Measurements from ENCODE around the gene KIF13A.
"Not testable (repeated sequence)": the region's sequence is repeated elsewhere in the genome, so short reads cannot be mapped to it uniquely, and the experiment has no call there.

KIF13A gene

DNA sequence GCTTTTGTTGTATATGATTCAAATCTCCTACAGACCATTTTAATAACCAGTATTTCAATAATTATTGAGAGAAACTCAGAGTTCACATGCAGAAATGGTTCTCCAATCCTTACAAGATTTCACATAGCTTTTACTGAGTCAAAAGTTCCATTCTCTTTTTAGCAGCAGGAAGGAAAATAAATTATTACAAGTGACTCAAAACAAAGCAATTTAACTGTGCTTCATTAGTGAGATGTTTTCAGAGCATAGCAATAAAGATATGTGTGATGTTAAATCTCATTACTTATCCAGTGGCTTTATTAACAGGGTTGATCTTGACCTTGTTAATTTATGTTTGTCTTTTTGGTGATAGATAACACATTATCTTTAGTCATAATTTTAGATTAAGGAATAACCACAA lies 22.0 kb downstream of the KIF13A start:
- Histone ChIP-seq H3K27me3 (ENCODE audit: control insufficient read depth, insufficient read depth, low read length) (no peaks in the 10 kb centered on the region), H3K9ac (ENCODE audit: low read length) (no peak overlapping the region), H3K4me1 (ENCODE audit: control insufficient read depth, low read depth, low read length) (no peaks in the 10 kb centered on the region), H3K4me3 (ENCODE audit: low read length) (no peak overlapping the region), H3K9me3 (ENCODE audit: control insufficient read depth, low read depth, low read length) (no peaks in the 10 kb centered on the region), H3K36me3 (ENCODE audit: control insufficient read depth, low read depth, low read length) (no peaks in the 10 kb centered on the region), H3K27ac (ENCODE audit: low read length) (no peak overlapping the region)

DNA sequence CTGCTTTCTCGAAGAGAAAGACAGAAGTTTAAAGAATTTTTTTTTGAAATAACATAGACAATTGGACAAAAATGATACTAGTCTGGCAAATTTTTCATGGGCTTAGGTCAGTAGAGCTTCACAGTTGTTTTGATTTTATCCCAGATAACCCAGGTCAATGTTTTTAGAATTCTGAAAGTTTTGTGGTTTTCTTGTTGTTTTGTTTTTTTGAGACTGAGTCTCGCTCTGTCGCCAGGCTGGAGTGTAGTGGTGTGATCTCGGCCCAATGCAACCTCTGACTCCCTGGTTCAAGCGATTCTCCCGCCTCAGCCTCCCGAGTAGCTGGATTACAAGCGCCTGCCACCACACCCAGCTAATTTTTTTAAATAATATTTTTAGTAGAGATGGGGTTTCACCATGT lies 22.8 kb downstream of the KIF13A start:
- Histone ChIP-seq H3K27ac (ENCODE audit: low read length) (no peak overlapping the region), H3K4me3 (ENCODE audit: low read length) (no peak overlapping the region), H3K9me3 (ENCODE audit: control insufficient read depth, low read depth, low read length) (no peaks in the 10 kb centered on the region), H3K36me3 (ENCODE audit: control insufficient read depth, low read depth, low read length) (no peaks in the 10 kb centered on the region), H3K27me3 (ENCODE audit: control insufficient read depth, insufficient read depth, low read length) (no peaks in the 10 kb centered on the region), H3K4me1 (ENCODE audit: control insufficient read depth, low read depth, low read length) (no peaks in the 10 kb centered on the region), H3K9ac (ENCODE audit: low read length) (no peak overlapping the region)

DNA sequence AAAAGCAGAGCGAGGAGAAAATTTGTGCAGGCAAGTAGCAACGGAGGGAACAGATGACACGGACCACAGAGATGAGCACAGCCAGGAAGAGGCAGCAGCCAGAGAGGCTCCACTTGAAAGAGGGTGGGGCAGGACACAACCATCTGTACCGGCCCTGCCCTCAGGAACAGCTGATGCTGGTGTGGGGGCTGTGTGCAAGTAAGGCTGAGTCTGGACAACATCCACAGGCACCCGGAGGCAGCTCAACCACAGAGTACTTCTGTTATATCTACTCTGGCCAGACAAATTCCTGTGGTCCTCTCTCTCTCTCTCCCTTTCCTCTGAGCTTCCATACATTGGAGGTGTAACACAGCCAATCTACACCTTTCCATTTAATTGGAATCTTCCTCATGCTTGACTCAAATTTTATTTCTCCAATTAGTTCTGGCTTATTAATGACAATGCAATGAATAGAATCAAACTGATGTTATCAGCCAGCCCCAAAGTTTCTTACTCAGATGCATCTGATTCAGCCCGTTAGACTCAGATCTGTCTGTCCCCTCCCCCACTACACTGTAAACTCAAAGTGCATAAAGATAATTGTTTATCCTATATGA lies 24.9 kb downstream of the KIF13A start:
- Histone ChIP-seq H3K9ac (ENCODE audit: low read length) (no peak overlapping the region), H3K27me3 (ENCODE audit: control insufficient read depth, insufficient read depth, low read length) (no peaks in the 10 kb centered on the region), H3K9me3 (ENCODE audit: control insufficient read depth, low read depth, low read length) (no peaks in the 10 kb centered on the region), H3K4me3 (ENCODE audit: low read length) (no peak overlapping the region), H3K36me3 (ENCODE audit: control insufficient read depth, low read depth, low read length) (no peaks in the 10 kb centered on the region), H3K27ac (ENCODE audit: low read length) (no peak overlapping the region), H3K4me1 (ENCODE audit: control insufficient read depth, low read depth, low read length) (peaks cover 7% of the 10 kb centered on the region)

DNA sequence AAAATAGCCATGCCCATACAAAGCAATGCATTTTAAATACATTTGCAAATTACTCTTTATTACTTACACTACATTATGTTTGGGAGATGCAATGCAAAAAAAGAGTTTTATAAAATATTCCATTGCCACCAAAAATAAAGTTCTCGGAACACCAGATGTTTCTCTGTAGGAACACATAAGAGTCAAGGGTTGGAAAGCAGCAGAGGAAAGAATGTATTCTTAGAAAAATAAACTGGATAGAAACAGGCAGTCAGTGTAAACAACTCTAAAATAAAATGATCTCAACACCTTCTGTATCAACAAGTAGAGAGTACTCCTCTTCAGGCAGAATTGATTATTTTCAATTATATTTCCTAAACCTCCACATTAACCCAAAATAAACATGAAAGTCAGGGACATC lies 28.1 kb downstream of the KIF13A start:
- Histone ChIP-seq H3K36me3 (ENCODE audit: control insufficient read depth, low read depth, low read length) (no peaks in the 10 kb centered on the region), H3K27ac (ENCODE audit: low read length) (no peak overlapping the region), H3K9me3 (ENCODE audit: control insufficient read depth, low read depth, low read length) (no peaks in the 10 kb centered on the region), H3K4me3 (ENCODE audit: low read length) (no peak overlapping the region), H3K9ac (ENCODE audit: low read length) (no peak overlapping the region), H3K4me1 (ENCODE audit: control insufficient read depth, low read depth, low read length) (peaks cover 9% of the 10 kb centered on the region), H3K27me3 (ENCODE audit: control insufficient read depth, insufficient read depth, low read length) (no peaks in the 10 kb centered on the region)

DNA sequence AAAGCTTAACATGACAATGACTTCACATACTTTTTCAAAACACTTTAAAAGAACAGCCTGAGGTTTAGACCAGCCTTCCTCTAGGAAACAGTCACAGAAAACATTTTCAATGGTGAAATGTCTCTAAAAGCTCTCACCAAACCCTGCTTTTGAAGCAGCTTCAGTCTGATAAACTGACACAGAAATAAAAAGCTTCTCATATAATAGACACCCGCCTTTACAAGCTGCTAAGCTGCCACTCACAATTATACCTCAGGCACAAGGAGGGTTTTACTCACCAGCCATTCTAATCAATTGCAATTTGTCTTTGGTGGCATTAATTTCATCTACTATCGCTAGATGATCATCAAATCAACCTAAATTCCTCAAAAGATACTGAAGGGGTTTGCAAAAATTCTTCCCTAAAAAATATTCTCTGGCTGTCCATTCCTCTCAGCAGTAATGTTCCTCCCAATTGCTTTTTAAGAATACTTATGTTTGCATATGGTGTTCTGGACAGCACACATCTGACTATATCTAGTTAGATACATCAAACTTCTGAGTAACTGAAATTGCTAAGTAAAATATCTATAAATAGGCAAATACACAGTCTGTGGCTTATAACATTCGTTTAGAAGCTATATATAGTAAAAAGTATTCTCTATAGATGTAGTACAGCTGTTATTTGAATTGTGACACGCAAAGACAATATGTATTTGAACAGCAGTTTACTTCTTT lies 29.4 kb downstream of the KIF13A start:
- H3K9ac ChIP-seq (ENCODE audit: low read length) = no peak overlapping the region
- H3K36me3 ChIP-seq (ENCODE audit: control insufficient read depth, low read depth, low read length) = no peaks in the 10 kb centered on the region
- peaks cover 9% of the 10 kb centered on the region for H3K4me1 ChIP-seq (ENCODE audit: control insufficient read depth, low read depth, low read length)
- H3K9me3 ChIP-seq (ENCODE audit: control insufficient read depth, low read depth, low read length) = no peaks in the 10 kb centered on the region
- no peak overlapping the region for H3K27ac ChIP-seq (ENCODE audit: low read length)
- no peaks in the 10 kb centered on the region for H3K27me3 ChIP-seq (ENCODE audit: control insufficient read depth, insufficient read depth, low read length)
- H3K4me3 ChIP-seq (ENCODE audit: low read length) = no peak overlapping the region

DNA sequence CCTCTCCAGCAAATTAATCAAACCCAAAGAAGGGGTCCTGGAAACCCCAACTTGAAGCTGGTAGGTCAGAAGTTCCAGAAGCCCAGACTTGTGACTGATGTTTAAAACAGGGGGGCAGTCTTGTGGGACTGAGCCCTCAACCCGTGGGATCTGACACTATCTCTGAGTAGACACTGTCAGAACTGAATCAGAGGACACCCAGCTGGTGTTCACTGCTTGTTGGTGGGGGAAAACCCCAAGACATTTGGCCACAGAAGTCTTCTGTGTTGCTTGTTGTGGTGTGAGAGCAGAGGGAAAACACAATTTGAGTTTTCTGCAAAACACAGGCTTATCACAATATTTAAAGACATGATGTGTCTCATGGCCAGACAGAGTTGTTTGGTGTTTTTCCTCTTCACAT lies 29.9 kb downstream of the KIF13A start:
- Histone ChIP-seq H3K9me3 (ENCODE audit: control insufficient read depth, low read depth, low read length) (no peaks in the 10 kb centered on the region), H3K27ac (ENCODE audit: low read length) (no peak overlapping the region), H3K4me1 (ENCODE audit: control insufficient read depth, low read depth, low read length) (peaks cover 9% of the 10 kb centered on the region), H3K27me3 (ENCODE audit: control insufficient read depth, insufficient read depth, low read length) (no peaks in the 10 kb centered on the region), H3K9ac (ENCODE audit: low read length) (no peak overlapping the region), H3K36me3 (ENCODE audit: control insufficient read depth, low read depth, low read length) (no peaks in the 10 kb centered on the region), H3K4me3 (ENCODE audit: low read length) (no peak overlapping the region)

DNA sequence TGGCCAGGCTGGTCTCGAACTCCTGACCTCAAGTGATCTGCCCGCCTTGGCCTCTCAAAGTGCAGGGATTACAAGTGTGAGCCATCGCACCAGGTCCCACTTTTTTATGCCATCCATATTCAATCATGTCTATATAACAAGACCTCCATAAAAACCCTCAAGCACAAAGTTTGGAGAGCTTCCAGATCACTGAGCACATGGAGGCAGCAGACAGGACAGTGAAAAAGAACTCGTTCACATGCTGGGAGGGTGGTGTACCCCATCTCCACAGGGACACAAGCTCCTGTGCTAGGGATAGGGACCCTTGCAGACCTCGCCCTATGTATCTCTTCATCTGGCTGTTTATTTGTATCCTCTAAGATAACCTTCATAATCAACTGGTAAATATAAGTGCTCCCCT lies 30.3 kb downstream of the KIF13A start:
- no peaks in the 10 kb centered on the region for H3K9me3 ChIP-seq (ENCODE audit: control insufficient read depth, low read depth, low read length)
- H3K9ac ChIP-seq (ENCODE audit: low read length) = no peak overlapping the region
- H3K4me1 ChIP-seq (ENCODE audit: control insufficient read depth, low read depth, low read length) = peaks cover 9% of the 10 kb centered on the region
- H3K36me3 ChIP-seq (ENCODE audit: control insufficient read depth, low read depth, low read length) = no peaks in the 10 kb centered on the region
- H3K27ac ChIP-seq (ENCODE audit: low read length) = no peak overlapping the region
- H3K27me3 ChIP-seq (ENCODE audit: control insufficient read depth, insufficient read depth, low read length) = no peaks in the 10 kb centered on the region
- H3K4me3 ChIP-seq (ENCODE audit: low read length) = no peak overlapping the region

DNA sequence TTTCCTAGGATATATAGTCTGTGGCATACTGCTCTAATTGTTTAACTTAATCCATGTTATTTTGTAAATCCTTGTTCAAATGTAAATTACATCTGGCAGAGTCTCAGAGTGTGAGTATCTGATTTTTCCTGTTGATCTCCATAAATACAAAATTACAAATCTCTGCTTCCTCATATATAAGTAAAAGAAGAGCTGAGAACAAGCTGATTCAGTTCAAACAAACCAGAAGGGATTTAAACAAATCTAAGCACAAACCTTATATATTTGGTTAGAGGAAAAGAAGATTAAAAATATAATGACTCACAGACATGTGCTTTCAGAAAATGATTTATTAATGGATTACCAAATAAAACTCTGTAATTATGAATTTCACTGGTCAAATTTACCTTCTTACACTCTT lies 37.3 kb downstream of the KIF13A start:
- Histone ChIP-seq H3K27ac (ENCODE audit: low read length) (no peak overlapping the region), H3K9me3 (ENCODE audit: control insufficient read depth, low read depth, low read length) (no peaks in the 10 kb centered on the region), H3K9ac (ENCODE audit: low read length) (no peak overlapping the region), H3K4me1 (ENCODE audit: control insufficient read depth, low read depth, low read length) (peaks cover 14% of the 10 kb centered on the region), H3K36me3 (ENCODE audit: control insufficient read depth, low read depth, low read length) (no peaks in the 10 kb centered on the region), H3K4me3 (ENCODE audit: low read length) (no peak overlapping the region), H3K27me3 (ENCODE audit: control insufficient read depth, insufficient read depth, low read length) (no peaks in the 10 kb centered on the region)

DNA sequence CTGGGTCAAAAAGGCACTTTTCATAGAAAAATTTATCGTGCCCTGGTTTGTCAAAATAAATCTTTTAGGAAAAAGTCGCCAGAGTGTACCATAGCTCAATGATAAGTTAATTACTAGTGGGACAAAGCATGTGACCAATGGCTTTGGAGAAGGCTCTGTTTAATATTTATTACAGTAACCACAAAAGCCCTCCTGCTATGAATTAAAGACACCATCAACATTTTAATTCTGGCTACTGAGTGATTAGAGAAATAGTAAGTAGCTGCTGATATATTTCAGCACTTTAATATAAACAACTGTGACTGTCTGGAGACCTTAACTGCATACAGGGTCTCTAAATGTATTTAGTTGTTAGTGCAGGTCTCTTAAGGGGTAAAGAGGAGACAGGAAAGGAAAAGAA lies 38.3 kb downstream of the KIF13A start:
- Histone ChIP-seq H3K27me3 (ENCODE audit: control insufficient read depth, insufficient read depth, low read length) (no peaks in the 10 kb centered on the region), H3K9me3 (ENCODE audit: control insufficient read depth, low read depth, low read length) (no peaks in the 10 kb centered on the region), H3K9ac (ENCODE audit: low read length) (no peak overlapping the region), H3K36me3 (ENCODE audit: control insufficient read depth, low read depth, low read length) (no peaks in the 10 kb centered on the region), H3K27ac (ENCODE audit: low read length) (no peak overlapping the region), H3K4me3 (ENCODE audit: low read length) (no peak overlapping the region), H3K4me1 (ENCODE audit: control insufficient read depth, low read depth, low read length) (peaks cover 14% of the 10 kb centered on the region)

DNA sequence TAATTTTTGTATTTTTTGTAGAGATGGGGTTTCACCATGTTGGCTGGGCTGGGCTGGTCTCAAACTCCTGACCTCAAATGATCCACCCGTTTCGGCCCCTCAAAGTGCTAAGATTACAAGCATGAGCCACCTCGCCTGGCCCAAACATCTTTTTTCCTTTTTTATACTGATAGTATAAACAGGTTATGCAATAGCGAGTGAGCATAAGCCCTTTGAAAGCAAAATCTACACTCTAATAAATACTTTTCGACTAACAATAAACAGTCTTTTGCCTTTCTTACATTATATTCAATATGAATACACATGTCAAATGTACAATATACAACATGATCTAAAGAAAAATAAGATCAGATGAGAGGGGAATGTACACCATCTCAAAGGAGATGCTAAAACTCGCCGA lies 38.7 kb downstream of the KIF13A start:
- Histone ChIP-seq H3K4me1 (ENCODE audit: control insufficient read depth, low read depth, low read length) (peaks cover 14% of the 10 kb centered on the region), H3K27ac (ENCODE audit: low read length) (no peak overlapping the region), H3K9me3 (ENCODE audit: control insufficient read depth, low read depth, low read length) (no peaks in the 10 kb centered on the region), H3K27me3 (ENCODE audit: control insufficient read depth, insufficient read depth, low read length) (no peaks in the 10 kb centered on the region), H3K36me3 (ENCODE audit: control insufficient read depth, low read depth, low read length) (no peaks in the 10 kb centered on the region), H3K4me3 (ENCODE audit: low read length) (no peak overlapping the region), H3K9ac (ENCODE audit: low read length) (no peak overlapping the region)

DNA sequence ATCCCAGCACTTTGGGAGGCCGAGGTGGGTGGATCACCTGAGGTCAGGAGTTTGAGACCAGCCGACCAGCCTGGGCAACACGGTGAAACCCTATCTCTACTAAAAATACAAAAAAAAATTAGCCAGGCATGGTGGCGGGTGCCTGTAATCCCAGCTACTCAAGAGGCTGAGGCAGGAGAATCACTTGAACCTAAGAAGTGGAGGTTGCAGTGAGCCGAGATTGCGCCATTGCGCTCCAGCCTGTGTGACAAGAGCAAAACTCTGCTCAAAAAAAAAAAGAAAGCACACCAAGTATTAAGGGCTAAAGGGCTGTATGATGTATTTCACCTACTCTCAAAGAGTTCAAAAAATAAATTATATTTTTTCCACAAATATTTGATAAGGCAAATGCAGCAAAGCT lies 39.9 kb downstream of the KIF13A start:
- H3K9ac ChIP-seq (ENCODE audit: low read length); H3K4me3 ChIP-seq (ENCODE audit: low read length); H3K9me3 ChIP-seq (ENCODE audit: control insufficient read depth, low read depth, low read length); H3K27ac ChIP-seq (ENCODE audit: low read length); H3K27me3 ChIP-seq (ENCODE audit: control insufficient read depth, insufficient read depth, low read length); H3K36me3 ChIP-seq (ENCODE audit: control insufficient read depth, low read depth, low read length): not testable (repeated sequence)
- H3K4me1 ChIP-seq (ENCODE audit: control insufficient read depth, low read depth, low read length) = peaks cover 14% of the 10 kb centered on the region

DNA sequence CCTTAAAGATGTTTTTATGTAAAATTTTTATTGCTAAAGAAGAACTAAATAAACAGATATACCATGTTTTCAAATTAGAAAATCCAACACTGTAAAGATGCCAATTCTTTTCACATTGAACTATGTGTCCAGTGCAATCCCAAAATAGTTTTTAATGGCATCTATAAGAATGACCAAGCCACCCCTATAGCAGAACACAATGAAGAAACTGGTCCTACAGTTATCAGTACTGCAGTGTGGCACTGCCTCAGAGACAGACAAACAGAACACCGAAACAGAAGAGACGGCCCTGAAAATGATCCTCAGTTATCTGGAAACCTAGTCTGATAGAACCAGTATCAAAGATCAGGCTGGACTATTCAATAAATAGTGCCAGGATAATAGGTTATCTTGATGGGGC lies 41.9 kb downstream of the KIF13A start:
- no peaks in the 10 kb centered on the region for H3K27me3 ChIP-seq (ENCODE audit: control insufficient read depth, insufficient read depth, low read length)
- H3K4me3 ChIP-seq (ENCODE audit: low read length) = no peak overlapping the region
- no peaks in the 10 kb centered on the region for H3K36me3 ChIP-seq (ENCODE audit: control insufficient read depth, low read depth, low read length)
- H3K9me3 ChIP-seq (ENCODE audit: control insufficient read depth, low read depth, low read length) = no peaks in the 10 kb centered on the region
- H3K27ac ChIP-seq (ENCODE audit: low read length) = no peak overlapping the region
- H3K9ac ChIP-seq (ENCODE audit: low read length) = no peak overlapping the region
- H3K4me1 ChIP-seq (ENCODE audit: control insufficient read depth, low read depth, low read length) = peaks cover 20% of the 10 kb centered on the region

Measured in iPS-18a (cell line).